C4-2B (cell line): ENCODE results near the gene SLC1A7.

Experiments
- ZFX ChIP-seq: fragments of 450-650 bp; IDR thresholded peaks from 2 replicates; pipeline ENCODE4 v1.6.1; 2017
- TF ChIP-seq, protein P1 (sequence below): fragments of 450-650 bp; conservative IDR thresholded peaks from 2 replicates; pipeline ENCODE4 v1.5.1; 2017; ENCODE audit warnings: mild to moderate bottlenecking

DNA sequence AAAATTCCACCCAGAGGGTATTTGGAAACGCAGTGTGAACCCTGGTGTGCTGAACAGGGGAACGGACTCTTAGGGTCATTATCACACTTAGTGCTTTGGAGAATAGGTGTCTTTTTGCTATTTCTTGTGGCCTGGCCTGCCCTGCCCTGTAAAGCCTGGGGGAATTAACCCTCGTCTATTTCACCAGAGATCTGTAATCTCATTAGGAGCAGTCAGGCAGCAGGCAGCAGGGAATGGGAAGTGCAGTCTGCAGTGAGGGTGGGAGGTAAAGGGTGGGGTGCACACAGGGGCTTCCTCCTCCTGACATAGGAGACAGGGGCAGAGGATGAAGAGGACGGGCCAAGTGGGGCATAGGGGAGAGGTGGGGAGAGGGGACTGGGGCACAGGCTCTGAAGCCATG is 1.1 kb upstream of the SLC1A7 start:
- TF ChIP-seq, protein P1, sequence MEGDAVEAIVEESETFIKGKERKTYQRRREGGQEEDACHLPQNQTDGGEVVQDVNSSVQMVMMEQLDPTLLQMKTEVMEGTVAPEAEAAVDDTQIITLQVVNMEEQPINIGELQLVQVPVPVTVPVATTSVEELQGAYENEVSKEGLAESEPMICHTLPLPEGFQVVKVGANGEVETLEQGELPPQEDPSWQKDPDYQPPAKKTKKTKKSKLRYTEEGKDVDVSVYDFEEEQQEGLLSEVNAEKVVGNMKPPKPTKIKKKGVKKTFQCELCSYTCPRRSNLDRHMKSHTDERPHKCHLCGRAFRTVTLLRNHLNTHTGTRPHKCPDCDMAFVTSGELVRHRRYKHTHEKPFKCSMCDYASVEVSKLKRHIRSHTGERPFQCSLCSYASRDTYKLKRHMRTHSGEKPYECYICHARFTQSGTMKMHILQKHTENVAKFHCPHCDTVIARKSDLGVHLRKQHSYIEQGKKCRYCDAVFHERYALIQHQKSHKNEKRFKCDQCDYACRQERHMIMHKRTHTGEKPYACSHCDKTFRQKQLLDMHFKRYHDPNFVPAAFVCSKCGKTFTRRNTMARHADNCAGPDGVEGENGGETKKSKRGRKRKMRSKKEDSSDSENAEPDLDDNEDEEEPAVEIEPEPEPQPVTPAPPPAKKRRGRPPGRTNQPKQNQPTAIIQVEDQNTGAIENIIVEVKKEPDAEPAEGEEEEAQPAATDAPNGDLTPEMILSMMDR, result no peak
- TF ChIP-seq ZFX, result no peak
